H9 (cell line): ENCODE data around the gene OR4D1. TPM values are rescaled to one million over a fixed set of nuclear protein-coding genes. Genes with fewer than 3 reads are reported as not detected.
A peak's percentile ranks its signal among the peaks of the same experiment; 100 is the strongest.

Experiments used
- DNase-seq: peaks from one replicate; pipeline ENCODE4 v3.0.0-alpha.2; 2017
- H2AFZ ChIP-seq: one replicate; pipeline ENCODE4 v1.6.1; 2013; ENCODE audit warnings: mild to moderate bottlenecking, low read length, control low read depth, moderate library complexity
- H2AK5ac ChIP-seq: 2 replicates; pipeline ENCODE4 v1.6.1; 2013; ENCODE audit warnings: low read length, control low read depth, mixed read lengths; ENCODE audit not compliant: insufficient read length
- H2BK120ac ChIP-seq: one replicate; pipeline ENCODE4 v1.6.1; 2013; ENCODE audit warnings: low read depth, mild to moderate bottlenecking, low read length, control low read depth, inconsistent platforms; ENCODE audit not compliant: poor library complexity, severe bottlenecking
- H2BK12ac ChIP-seq: 2 replicates; pipeline ENCODE4 v1.6.1; 2013; ENCODE audit warnings: low read length, control low read depth, mixed read lengths, low read depth; ENCODE audit not compliant: insufficient read length
- H2BK15ac ChIP-seq: 2 replicates; pipeline ENCODE4 v1.6.1; 2013; ENCODE audit warnings: low read depth, low read length, control low read depth
- H2BK20ac ChIP-seq: one replicate; pipeline ENCODE4 v1.6.1; 2013; ENCODE audit warnings: low read depth, mild to moderate bottlenecking, low read length, control low read depth, inconsistent platforms; ENCODE audit not compliant: poor library complexity, severe bottlenecking
- H2BK5ac ChIP-seq: 2 replicates; pipeline ENCODE4 v1.6.1; 2013; ENCODE audit warnings: low read length, control low read depth, mixed read lengths; ENCODE audit not compliant: insufficient read length
- H3K14ac ChIP-seq: 2 replicates; pipeline ENCODE4 v1.6.1; 2013; ENCODE audit warnings: low read length, control low read depth; ENCODE audit not compliant: insufficient read depth
- H3K18ac ChIP-seq: 2 replicates; pipeline ENCODE4 v1.6.1; 2013; ENCODE audit warnings: low read depth, mild to moderate bottlenecking, mixed read lengths, low read length, control low read depth; ENCODE audit not compliant: insufficient read length
- H3K23ac ChIP-seq: 2 replicates; pipeline ENCODE4 v1.6.1; 2013; ENCODE audit warnings: low read length, control low read depth, mixed read lengths, low read depth; ENCODE audit not compliant: insufficient read length
- H3K23me2 ChIP-seq: 2 replicates; pipeline ENCODE4 v1.6.1; 2013; ENCODE audit warnings: low read depth, mild to moderate bottlenecking, mixed read lengths, low read length, control low read depth; ENCODE audit not compliant: insufficient read length, poor library complexity, severe bottlenecking
- H3K27ac ChIP-seq: 2 replicates; pipeline ENCODE4 v1.5.1; 2013; ENCODE audit warnings: low read length, control low read depth, mixed read lengths, low read depth; ENCODE audit not compliant: insufficient read length
- H3K27me3 ChIP-seq: 2 replicates; pipeline ENCODE4 v1.6.1; 2013; ENCODE audit warnings: low read length, control low read depth, inconsistent platforms; ENCODE audit not compliant: insufficient read depth
- H3K4ac ChIP-seq: 2 replicates; pipeline ENCODE4 v1.6.1; 2013; ENCODE audit warnings: low read depth, mild to moderate bottlenecking, control low read depth, inconsistent platforms, low read length, moderate library complexity
- H3K4me1 ChIP-seq: 2 replicates; pipeline ENCODE4 v1.6.1; 2013; ENCODE audit warnings: low read length, control low read depth, inconsistent platforms; ENCODE audit not compliant: insufficient read depth
- H3K4me2 ChIP-seq: 2 replicates; pipeline ENCODE4 v1.6.1; 2013; ENCODE audit warnings: low read length, control low read depth, mixed read lengths; ENCODE audit not compliant: insufficient read length, insufficient read depth
- H3K56ac ChIP-seq: 2 replicates; pipeline ENCODE4 v1.6.1; 2013; ENCODE audit warnings: low read depth, mild to moderate bottlenecking, mixed read lengths, low read length, control low read depth; ENCODE audit not compliant: insufficient read length
- H3K79me1 ChIP-seq: 2 replicates; pipeline ENCODE4 v1.6.1; 2013; ENCODE audit warnings: low read depth, mild to moderate bottlenecking, moderate library complexity, low read length, control low read depth, inconsistent platforms; ENCODE audit not compliant: insufficient read depth, poor library complexity, severe bottlenecking
- H3K79me2 ChIP-seq: 2 replicates; pipeline ENCODE4 v1.6.1; 2013; ENCODE audit warnings: low read length, control low read depth, inconsistent platforms; ENCODE audit not compliant: insufficient read depth
- H3K9ac ChIP-seq: 2 replicates; pipeline ENCODE4 v1.6.1; 2013; ENCODE audit warnings: low read length, control low read depth, mixed read lengths; ENCODE audit not compliant: insufficient read length; ENCODE audit errors: extremely low read depth
- H3K9me3 ChIP-seq: one replicate; pipeline ENCODE4 v1.6.1; 2013; ENCODE audit warnings: low read depth, low read length, inconsistent platforms; ENCODE audit not compliant: control insufficient read depth
- H3T11ph ChIP-seq: one replicate; pipeline ENCODE4 v1.6.1; 2013; ENCODE audit warnings: mild to moderate bottlenecking, low read length, control low read depth, inconsistent platforms
- H4K20me1 ChIP-seq: one replicate; pipeline ENCODE4 v1.6.1; 2013; ENCODE audit not compliant: control insufficient read depth, insufficient read length, insufficient read depth
- H4K5ac ChIP-seq: 2 replicates; pipeline ENCODE4 v1.6.1; 2013; ENCODE audit warnings: low read depth, mild to moderate bottlenecking, mixed read lengths, low read length, control low read depth; ENCODE audit not compliant: insufficient read length
- H4K8ac ChIP-seq: replicated peaks from 2 replicates; pipeline ENCODE4 v1.6.1; 2013; ENCODE audit warnings: low read length, control low read depth, mixed read lengths, low read depth; ENCODE audit not compliant: insufficient read length
- H4K91ac ChIP-seq: 2 replicates; pipeline ENCODE4 v1.6.1; 2013; ENCODE audit warnings: low read depth, mild to moderate bottlenecking, moderate library complexity, mixed read lengths, low read length, control low read depth; ENCODE audit not compliant: insufficient read length
- H3K27ac Mint-ChIP-seq, 3 experiments: 2 replicates in 2 of 3; 3 replicates in 1 of 3; pipeline ENCODE4 v1.8.0; 2020 to 2021; ENCODE audit warnings: mixed read lengths in 3 of 3, mild to moderate bottlenecking in 1 of 3, moderate library complexity in 1 of 3
- H3K27me3 Mint-ChIP-seq: 2 replicates; pipeline ENCODE4 v1.8.0; 2021; ENCODE audit warnings: low read depth, mild to moderate bottlenecking, moderate library complexity, mixed read lengths
- H3K36me3 Mint-ChIP-seq, 3 experiments: 2 replicates in 2 of 3; 3 replicates in 1 of 3; pipeline ENCODE4 v1.8.0; 2020 to 2021; ENCODE audit warnings: low read depth in 3 of 3, mixed read lengths in 3 of 3; ENCODE audit not compliant: insufficient read depth in 1 of 3
- H3K4me1 Mint-ChIP-seq, 2 experiments: 2 replicates each; pipeline ENCODE4 v1.8.0; 2020; ENCODE audit warnings: mixed read lengths in 2 of 2
- H3K4me3 Mint-ChIP-seq, 2 experiments: 2 replicates in 1 of 2; 3 replicates in 1 of 2; pipeline ENCODE4 v1.8.0; 2020 to 2021; ENCODE audit warnings: mild to moderate bottlenecking in 2 of 2, mixed read lengths in 2 of 2, moderate library complexity in 1 of 2
- H3K9me3 Mint-ChIP-seq, 2 experiments: 2 replicates in 1 of 2; 3 replicates in 1 of 2; pipeline ENCODE4 v1.8.0; 2020; ENCODE audit warnings: mild to moderate bottlenecking in 2 of 2, mixed read lengths in 2 of 2, moderate library complexity in 1 of 2
- CTCF ChIP-seq: fragments of 200-600 bp; sonication (generic); conservative IDR thresholded peaks from 3 replicates; pipeline ENCODE4 v1.8.0; 2021; ENCODE audit warnings: antibody characterized with exemption, mild to moderate bottlenecking
- WGBS: extraction: QIAGEN DNeasy Blood & Tissue Kit; methylation state at CpG from one replicate; pipeline ENCODE4 v1.1.7; 2013; ENCODE audit warnings: missing lambda C conversion rate, low lambda C conversion rate, mixed read lengths; ENCODE audit not compliant: insufficient read length; ENCODE audit errors: extremely low coverage; 5-methylcytosine and 5-hydroxymethylcytosine counted together
- total RNA-seq: library from RNA; stranded (reverse); gene quantifications from 2 replicates; pipeline ENCODE4 v1.2.1, GENCODE V29; 2021

Gene OR4D1
- total RNA-seq, 1 experiment from 2014 or later: 0.11 TPM

DNA sequence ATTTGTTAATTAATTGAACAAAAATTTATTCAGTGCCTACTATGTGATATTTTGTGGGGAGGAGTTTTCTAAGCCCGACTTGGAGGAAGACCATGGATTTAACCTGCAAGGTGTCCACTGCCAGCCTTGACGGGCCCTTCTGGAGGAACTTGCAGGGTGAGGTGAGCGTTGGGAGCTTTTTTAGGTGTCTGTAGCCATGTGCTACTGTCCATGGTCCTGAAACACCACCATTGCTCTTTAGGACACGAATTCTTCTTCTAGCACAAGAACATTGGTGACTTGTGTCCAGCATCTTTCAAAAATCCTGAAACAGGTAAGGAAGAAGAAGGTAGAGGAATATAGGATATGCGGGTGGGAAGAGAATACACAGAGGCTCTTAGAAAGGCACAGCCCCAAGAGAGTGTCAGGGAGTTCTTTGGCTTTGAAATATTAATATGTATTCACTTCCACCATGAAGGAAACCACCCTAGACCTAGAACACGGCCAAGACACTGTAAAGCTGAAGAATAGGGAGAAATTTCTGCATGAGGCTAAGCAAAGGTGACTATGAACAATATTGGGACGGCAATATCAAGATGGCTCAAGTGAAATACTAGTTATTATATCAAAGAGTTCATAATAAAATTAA, 27.9 kb upstream of the OR4D1 start:
- H4K5ac ChIP-seq: no peak overlapping the region

More for the DNA sequence above, 27.9 kb upstream of the OR4D1 start:
- no CpG with 5 or more reads among the region's 7 CpGs for WGBS
- no peaks in the 10 kb centered on the region for H3K23me2 ChIP-seq
- H2BK120ac ChIP-seq: no peak overlapping the region
- H4K91ac ChIP-seq: no peak overlapping the region
- TF ChIP-seq CTCF: no peak
- H2BK5ac ChIP-seq: no peak overlapping the region
- no peak overlapping the region for H3K18ac ChIP-seq
- Mint-ChIP-seq H3K4me1 (no peaks in the 10 kb centered on the region), H3K36me3 (no peaks in the 10 kb centered on the region), H3K4me3 (no peak overlapping the region), H3K27ac (no peak overlapping the region), H3K9me3 (no peaks in the 10 kb centered on the region; a peak in 1 of 5 replicates), H3K27me3 (peaks cover 20% of the 10 kb centered on the region)
- no peak overlapping the region for H3K56ac ChIP-seq
- H3K4ac ChIP-seq: no peak overlapping the region
- no peaks in the 10 kb centered on the region for H3K79me2 ChIP-seq
- no peak overlapping the region for H3K23ac ChIP-seq
- H2BK15ac ChIP-seq: no peak overlapping the region
- no peaks in the 10 kb centered on the region for H3K27me3 ChIP-seq
- no peak overlapping the region for H3T11ph ChIP-seq
- peak; percentile 78 for DNase-seq
- H3K4me2 ChIP-seq: no peak overlapping the region
- no peaks in the 10 kb centered on the region for H3K4me1 ChIP-seq
- H3K9me3 ChIP-seq: no peaks in the 10 kb centered on the region
- H4K8ac ChIP-seq: no peak overlapping the region
- H3K9ac ChIP-seq: no peak overlapping the region
- no peak overlapping the region for H2BK12ac ChIP-seq
- peaks cover 5% of the 10 kb centered on the region for H4K20me1 ChIP-seq
- H3K14ac ChIP-seq: no peak overlapping the region
- no peaks in the 10 kb centered on the region for H3K79me1 ChIP-seq
- H3K27ac ChIP-seq: no peak overlapping the region
- H2AK5ac ChIP-seq: no peak overlapping the region
- H2AFZ ChIP-seq: no peak overlapping the region
- no peak overlapping the region for H2BK20ac ChIP-seq
